Muscle of arm (tissue), 12 donors: ENCODE measurements around the gene TXNRD1. TPM values are rescaled to one million over a fixed set of nuclear protein-coding genes. Genes with fewer than 3 reads are reported as not detected.
A peak's percentile ranks its signal among the peaks of the same experiment; 100 is the strongest.

ENCODE experiments used
- DNase-seq: peaks from one replicate; pipeline ENCODE4 v3.0.0-alpha.2; 2013
- polyA plus RNA-seq, 12 donors: library from polyadenylated mRNA; unstranded; fragments of 120-200 nt; gene quantifications; one replicate each; pipeline ENCODE4 v1.2.1, GENCODE V29; 2013; ENCODE audit not compliant: insufficient read length in 12 of 12

Gene TXNRD1
- polyA plus RNA-seq, 12 donors, result 35.8 to 46.6 (median 40.5) TPM; not detected in 1

- DNase-seq, result no peak
These were observed 129.9 kb downstream of the TXNRD1 start for GRCh38 chr12:104345234-104346066.

- DNase-seq, result no peak
These were observed 131.9 kb downstream of the TXNRD1 start for GRCh38 chr12:104347374-104348075.

DNA sequence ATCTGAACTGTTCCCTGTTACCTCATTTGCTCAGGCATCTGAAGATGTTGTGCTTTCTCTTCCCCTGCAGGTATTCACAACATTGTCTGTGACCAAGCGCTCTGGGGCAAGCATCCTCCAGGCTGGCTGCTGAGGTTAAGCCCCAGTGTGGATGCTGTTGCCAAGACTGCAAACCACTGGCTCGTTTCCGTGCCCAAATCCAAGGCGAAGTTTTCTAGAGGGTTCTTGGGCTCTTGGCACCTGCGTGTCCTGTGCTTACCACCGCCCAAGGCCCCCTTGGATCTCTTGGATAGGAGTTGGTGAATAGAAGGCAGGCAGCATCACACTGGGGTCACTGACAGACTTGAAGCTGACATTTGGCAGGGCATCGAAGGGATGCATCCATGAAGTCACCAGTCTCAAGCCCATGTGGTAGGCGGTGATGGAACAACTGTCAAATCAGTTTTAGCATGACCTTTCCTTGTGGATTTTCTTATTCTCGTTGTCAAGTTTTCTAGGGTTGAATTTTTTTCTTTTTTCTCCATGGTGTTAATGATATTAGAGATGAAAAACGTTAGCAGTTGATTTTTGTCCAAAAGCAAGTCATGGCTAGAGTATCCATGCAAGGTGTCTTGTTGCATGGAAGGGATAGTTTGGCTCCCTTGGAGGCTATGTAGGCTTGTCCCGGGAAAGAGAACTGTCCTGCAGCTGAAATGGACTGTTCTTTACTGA is 132.9 kb downstream of the TXNRD1 start:
- no peak for DNase-seq

DNA sequence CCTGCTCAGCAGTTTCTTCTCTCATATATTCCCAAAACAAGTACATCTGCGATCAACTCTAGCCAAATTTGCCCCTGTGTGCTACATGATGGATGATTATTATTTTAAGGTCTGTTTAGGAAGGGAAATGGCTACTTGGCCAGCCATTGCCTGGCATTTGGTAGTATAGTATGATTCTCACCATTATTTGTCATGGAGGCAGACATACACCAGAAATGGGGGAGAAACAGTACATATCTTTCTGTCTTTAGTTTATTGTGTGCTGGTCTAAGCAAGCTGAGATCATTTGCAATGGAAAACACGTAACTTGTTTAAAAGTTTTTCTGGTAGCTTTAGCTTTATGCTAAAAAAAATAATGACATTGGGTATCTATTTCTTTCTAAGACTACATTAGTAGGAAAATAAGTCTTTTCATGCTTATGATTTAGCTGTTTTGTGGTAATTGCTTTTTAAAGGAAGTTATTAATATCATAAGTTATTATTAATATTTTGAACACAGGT is 133.5 kb downstream of the TXNRD1 start:
- no peak for DNase-seq

DNA sequence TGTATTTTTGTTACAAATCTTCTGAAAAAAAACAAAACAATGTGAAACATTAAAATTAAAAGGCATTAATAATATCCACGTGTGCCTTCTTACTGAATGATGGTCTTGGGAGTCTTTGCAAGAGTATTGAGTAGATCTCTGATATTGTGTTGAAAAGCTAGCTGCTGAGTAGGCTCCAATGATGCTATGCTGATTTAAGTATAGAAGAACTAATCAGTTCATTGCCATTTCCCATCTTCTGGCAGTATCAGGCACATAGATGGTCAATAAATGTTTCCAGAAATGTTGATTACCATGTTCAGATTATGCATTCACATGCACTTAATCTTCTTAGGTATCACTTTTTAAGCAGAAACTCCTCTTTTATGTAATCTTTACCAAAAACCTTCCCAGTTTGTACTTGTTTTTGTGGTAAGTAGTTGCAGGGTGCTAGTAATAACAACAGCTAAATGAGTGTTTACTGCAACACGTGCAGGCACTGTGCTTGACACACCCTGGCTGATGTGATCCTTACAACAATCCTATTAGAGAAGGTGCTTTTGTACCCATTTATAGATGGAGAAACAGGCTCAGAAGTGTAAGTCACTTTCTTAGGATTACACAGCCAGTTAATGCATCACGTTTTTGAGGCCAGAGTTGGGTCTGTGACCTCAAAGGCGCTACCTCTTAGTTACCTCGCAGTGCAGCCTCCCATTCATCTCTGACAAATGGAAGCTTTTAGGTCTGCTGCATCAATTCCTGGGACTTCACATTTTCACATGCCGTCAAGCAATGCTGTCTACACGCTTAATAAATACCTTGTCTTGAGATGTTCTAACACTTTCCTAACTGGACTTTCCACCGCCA is 134.9 kb downstream of the TXNRD1 start:
- no peak for DNase-seq

DNA sequence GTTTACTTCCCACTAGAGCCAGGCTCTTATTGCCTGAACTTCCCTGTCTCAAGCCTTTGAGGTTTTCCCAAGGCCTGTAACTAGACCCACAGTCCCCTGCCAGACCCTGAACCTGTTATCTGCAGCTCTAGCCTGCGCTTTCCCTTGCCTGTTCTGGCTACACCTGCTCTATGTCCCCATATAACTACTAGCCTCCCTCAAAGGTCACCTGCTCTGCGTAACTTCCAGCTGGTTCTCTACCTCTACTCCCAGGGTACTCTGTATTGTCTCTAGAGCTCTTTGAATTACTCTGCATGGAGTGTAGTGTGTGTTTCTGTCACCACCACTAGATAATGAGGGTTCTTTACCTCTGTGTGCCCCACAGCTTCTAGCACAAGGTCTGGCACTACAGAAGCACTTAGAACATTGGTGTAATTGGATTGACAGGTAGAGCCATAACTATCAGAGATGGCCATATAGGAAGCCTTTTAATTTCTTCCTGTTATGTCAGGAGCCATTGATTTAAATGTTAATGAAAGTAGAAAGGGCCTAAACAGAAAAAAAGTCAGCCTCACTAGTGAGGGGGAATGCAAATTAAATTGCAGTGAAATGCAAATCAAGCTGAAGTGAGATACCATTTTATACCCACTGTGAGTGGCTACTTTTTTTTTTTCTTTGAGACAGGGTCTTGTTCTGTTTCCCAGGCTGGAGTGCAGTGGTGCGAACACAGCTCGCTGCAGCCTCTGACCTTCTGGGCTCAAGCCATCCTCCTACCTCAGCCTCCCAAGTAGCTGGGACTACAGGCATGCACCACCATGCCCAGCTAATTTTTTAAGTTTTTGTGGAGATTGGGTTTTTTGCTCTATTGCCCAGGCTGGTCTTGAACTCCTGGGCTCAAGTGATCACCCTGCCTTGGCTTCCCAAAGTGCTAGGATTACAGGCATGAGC is 135.7 kb downstream of the TXNRD1 start:
- DNase-seq, result no peak

DNA sequence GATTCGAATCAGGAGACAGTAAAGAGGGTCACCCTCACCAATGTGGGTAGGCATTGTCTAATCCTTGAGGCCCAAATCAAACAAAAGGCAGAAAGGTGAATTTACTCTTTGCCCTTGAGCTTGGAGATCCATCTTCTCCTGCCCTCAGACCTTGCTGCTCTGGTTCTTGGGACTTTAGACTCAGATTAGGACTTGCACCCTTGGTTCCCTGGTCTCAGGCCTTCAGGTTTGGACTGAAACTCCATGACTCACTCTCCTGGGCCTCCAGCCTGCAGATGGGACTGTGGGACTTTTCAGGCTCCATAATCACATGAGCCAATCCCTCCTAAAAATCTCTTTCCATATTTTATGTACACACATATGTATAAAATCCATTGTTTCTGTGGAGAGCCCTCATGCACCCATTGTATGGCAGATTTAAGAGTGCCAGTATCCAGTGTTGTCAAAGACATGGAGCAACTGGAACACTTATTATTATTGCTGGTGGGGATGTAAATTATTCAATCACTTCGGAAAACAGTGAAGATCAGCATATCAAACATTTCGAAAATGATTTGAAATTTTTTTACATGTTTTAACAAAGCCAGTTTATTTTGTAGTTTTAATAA is 136.6 kb downstream of the TXNRD1 start:
- no peak for DNase-seq

- no peak for DNase-seq
These were observed 137.7 kb downstream of the TXNRD1 start for GRCh38 chr12:104353012-104353981.

GRCh38 chr12:104354167-104354867 is 138.7 kb downstream of the TXNRD1 start:
- no peak for DNase-seq

- no peak for DNase-seq
These were observed 139.4 kb downstream of the TXNRD1 start for GRCh38 chr12:104354868-104355570.

GRCh38 chr12:104355630-104356029 is 140.1 kb downstream of the TXNRD1 start:
- no peak for DNase-seq

DNA sequence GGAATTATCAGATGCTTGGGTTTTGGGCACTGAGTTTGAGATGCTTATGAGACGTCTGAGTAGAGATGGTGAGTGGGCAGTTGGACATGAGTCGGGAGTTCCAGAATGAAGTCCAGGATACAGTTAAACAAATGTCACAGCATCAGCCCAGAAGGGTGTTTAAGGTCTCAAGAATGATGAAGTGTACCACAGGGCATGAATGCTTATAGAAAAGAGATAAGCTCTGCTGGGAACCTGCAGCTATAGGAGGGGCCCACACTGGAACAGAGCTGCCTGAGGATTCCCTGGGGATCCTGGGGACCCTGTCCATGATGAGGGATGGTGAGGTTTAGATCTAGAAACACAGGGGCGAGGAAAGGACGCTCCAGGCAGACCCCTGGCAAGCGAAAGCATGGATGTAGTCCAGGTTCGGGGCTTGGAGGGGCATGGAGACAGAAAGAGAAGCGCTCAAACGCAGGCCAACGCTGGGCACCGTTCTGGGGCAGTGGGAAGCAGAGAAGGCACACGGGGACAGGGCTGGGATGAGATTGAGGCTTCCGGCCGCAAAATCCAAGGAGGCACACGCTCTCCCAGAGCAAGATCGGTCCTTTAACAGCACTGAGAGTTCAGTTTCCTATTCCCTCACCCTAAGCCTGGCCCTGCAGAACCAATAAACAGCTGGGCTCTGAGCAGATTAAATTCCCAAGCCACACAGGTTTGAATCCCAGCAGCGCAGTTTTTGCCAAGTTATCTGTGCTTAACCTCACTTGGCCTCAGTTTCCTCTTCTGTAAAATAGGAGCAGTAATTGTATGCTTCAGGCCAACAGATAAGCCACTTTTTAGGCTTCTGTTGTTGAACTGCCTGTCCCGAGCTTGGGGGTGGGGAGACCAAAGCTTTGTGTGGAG is 140.9 kb downstream of the TXNRD1 start:
- no peak for DNase-seq

- DNase-seq, result no peak
These were observed 141.9 kb downstream of the TXNRD1 start for GRCh38 chr12:104357421-104357952.

DNA sequence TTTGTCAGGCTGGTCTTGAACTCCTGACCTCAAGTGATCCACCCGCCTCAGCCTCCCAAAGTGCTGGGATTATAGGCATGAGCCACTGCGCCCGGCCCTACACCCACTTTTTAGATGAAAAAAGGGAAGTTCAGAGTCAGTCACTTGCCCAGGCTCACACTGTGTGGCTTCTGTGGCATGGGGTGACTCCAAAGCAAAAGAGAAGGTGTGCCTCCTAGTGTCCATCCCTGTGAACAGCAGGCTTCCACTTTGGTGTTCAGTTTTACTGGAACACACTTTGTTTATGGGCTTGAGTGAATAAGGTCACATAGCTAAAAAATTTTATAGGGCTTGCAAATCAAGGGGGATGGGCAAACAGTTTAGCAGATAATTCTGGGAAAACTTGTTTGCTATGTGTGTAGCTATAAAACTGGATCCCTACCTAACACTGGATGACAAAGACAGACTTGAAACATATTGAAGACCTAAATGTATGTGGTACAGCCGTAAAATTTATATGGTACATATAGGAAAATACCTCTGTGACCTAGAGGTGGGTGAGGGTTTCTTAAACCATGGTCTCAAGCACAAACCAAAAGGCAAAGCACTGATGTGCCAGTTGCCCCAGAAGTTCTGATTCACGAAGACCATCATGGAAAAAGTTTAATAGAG is 142.9 kb downstream of the TXNRD1 start:
- DNase-seq, result peak; percentile 27

GRCh38 chr12:104359216-104359615 is 143.6 kb downstream of the TXNRD1 start:
- no peak for DNase-seq
